Astrocyte (in vitro differentiated cells and primary cell): ENCODE results near the gene CTNNA3. TPM values are rescaled to one million over a fixed set of nuclear protein-coding genes. Genes with fewer than 3 reads are reported as not detected.

ENCODE experiments used
- DNase-seq: peaks from one replicate; pipeline ENCODE4 v3.0.0-alpha.2; 2010; ENCODE audit warnings: low read depth
- FAIRE-seq: peaks from 2 replicates; lab custom pipeline; 2011; peaks lifted over from hg19 to GRCh38; lab: Jason Lieb, UNC
- H2AFZ ChIP-seq: 2 replicates; pipeline ENCODE4 v1.6.0; 2012; ENCODE audit warnings: low read depth, low read length, inconsistent platforms
- H3K27ac ChIP-seq: 2 replicates; pipeline ENCODE4 v1.5.1; 2011; ENCODE audit warnings: low read depth, low read length, inconsistent platforms
- H3K27me3 ChIP-seq: 2 replicates; pipeline ENCODE4 v1.6.0; 2011; ENCODE audit warnings: low read length, inconsistent platforms; ENCODE audit not compliant: insufficient read depth
- H3K36me3 ChIP-seq: 2 replicates; pipeline ENCODE4 v1.5.1; 2011; ENCODE audit warnings: low read length, inconsistent platforms; ENCODE audit not compliant: insufficient read depth
- H3K4me1 ChIP-seq: 2 replicates; pipeline ENCODE4 v1.5.1; 2011; ENCODE audit warnings: low read length, inconsistent platforms; ENCODE audit not compliant: insufficient read depth
- H3K4me2 ChIP-seq: 2 replicates; pipeline ENCODE4 v1.6.0; 2012; ENCODE audit warnings: low read length, inconsistent platforms
- H3K4me3 ChIP-seq: 2 replicates; pipeline ENCODE4 v1.5.1; 2011; ENCODE audit warnings: low read depth, mild to moderate bottlenecking, low read length, inconsistent platforms; ENCODE audit not compliant: insufficient read depth
- H3K79me2 ChIP-seq: 2 replicates; pipeline ENCODE4 v1.6.0; 2012; ENCODE audit warnings: mild to moderate bottlenecking, low read length, inconsistent platforms; ENCODE audit not compliant: insufficient read depth
- H3K9ac ChIP-seq: 2 replicates; pipeline ENCODE4 v1.6.0; 2012; ENCODE audit warnings: mild to moderate bottlenecking, low read length, inconsistent platforms
- H3K9me3 ChIP-seq: 2 replicates; pipeline ENCODE4 v1.5.1; 2012; ENCODE audit warnings: low read depth, mild to moderate bottlenecking, low read length, inconsistent platforms; ENCODE audit not compliant: insufficient read depth
- H4K20me1 ChIP-seq: 2 replicates; pipeline ENCODE4 v1.6.0; 2012; ENCODE audit warnings: low read length, inconsistent platforms; ENCODE audit not compliant: insufficient read depth
- H3K27ac Mint-ChIP-seq: one replicate; pipeline ENCODE4 v1.8.0; 2021; ENCODE audit warnings: mild to moderate bottlenecking, mixed read lengths; ENCODE audit not compliant: unreplicated experiment
- H3K27me3 Mint-ChIP-seq: one replicate; pipeline ENCODE4 v1.8.0; 2021; ENCODE audit warnings: low read depth, mixed read lengths; ENCODE audit not compliant: unreplicated experiment
- H3K36me3 Mint-ChIP-seq: one replicate; pipeline ENCODE4 v1.8.0; 2021; ENCODE audit warnings: low read depth, mixed read lengths; ENCODE audit not compliant: unreplicated experiment
- H3K4me1 Mint-ChIP-seq: one replicate; pipeline ENCODE4 v1.8.0; 2021; ENCODE audit warnings: low read depth, mixed read lengths; ENCODE audit not compliant: unreplicated experiment
- H3K4me3 Mint-ChIP-seq: one replicate; pipeline ENCODE4 v1.8.0; 2021; ENCODE audit warnings: mild to moderate bottlenecking, moderate library complexity, mixed read lengths; ENCODE audit not compliant: unreplicated experiment
- H3K9me3 Mint-ChIP-seq: one replicate; pipeline ENCODE4 v1.8.0; 2021; ENCODE audit warnings: mild to moderate bottlenecking, mixed read lengths; ENCODE audit not compliant: unreplicated experiment
- CTCF ChIP-seq: IDR thresholded peaks from 2 replicates; pipeline ENCODE4 v1.5.1; 2011; ENCODE audit warnings: low read depth, mild to moderate bottlenecking, inconsistent platforms, low read length, moderate library complexity; ENCODE audit not compliant: insufficient read depth
- EZH2 ChIP-seq: IDR thresholded peaks from 2 replicates; pipeline ENCODE4 v1.6.1; 2012; ENCODE audit warnings: mild to moderate bottlenecking, low read length, inconsistent platforms; ENCODE audit not compliant: insufficient read depth
- total RNA-seq: library from RNA; stranded (reverse); gene quantifications from 2 replicates; pipeline ENCODE4 v1.2.1, GENCODE V29; 2021

The CTNNA3 gene
- total RNA-seq, 1 donor from 2014 or later, result 0.73 TPM

GRCh38 chr10:66095610-66096009 is 1600.4 kb downstream of the CTNNA3 start:
- Histone ChIP-seq H3K27ac (no peak overlapping the region), H3K9me3 (no peaks in the 10 kb centered on the region), H3K27me3 (no peaks in the 10 kb centered on the region), H3K79me2 (no peaks in the 10 kb centered on the region), H4K20me1 (no peaks in the 10 kb centered on the region), H3K4me3 (no peak overlapping the region), H3K4me1 (no peaks in the 10 kb centered on the region), H3K4me2 (no peak overlapping the region), H3K36me3 (no peaks in the 10 kb centered on the region), H2AFZ (no peak overlapping the region), H3K9ac (no peak overlapping the region)
- H3K27me3 Mint-ChIP-seq, result no peaks in the 10 kb centered on the region
- no peaks in the 10 kb centered on the region for H3K4me1 Mint-ChIP-seq
- FAIRE-seq (no peak), DNase-seq (no peak)
- no peaks in the 10 kb centered on the region for H3K36me3 Mint-ChIP-seq
- no peak overlapping the region for H3K27ac Mint-ChIP-seq
- no peak overlapping the region for H3K4me3 Mint-ChIP-seq
- H3K9me3 Mint-ChIP-seq, result no peaks in the 10 kb centered on the region
- TF ChIP-seq CTCF, result no peak
- TF ChIP-seq EZH2, result no peak

- FAIRE-seq (no peak), DNase-seq (no peak)
- no peaks in the 10 kb centered on the region for H3K36me3 ChIP-seq
- no peak overlapping the region for H3K4me3 ChIP-seq
- no peak overlapping the region for H3K27ac Mint-ChIP-seq
- H3K4me2 ChIP-seq, result no peak overlapping the region
- H3K4me3 Mint-ChIP-seq, result no peak overlapping the region
- no peaks in the 10 kb centered on the region for H3K36me3 Mint-ChIP-seq
- H2AFZ ChIP-seq, result no peak overlapping the region
- H3K4me1 Mint-ChIP-seq, result no peaks in the 10 kb centered on the region
- H3K27ac ChIP-seq, result no peak overlapping the region
- H3K79me2 ChIP-seq, result no peaks in the 10 kb centered on the region
- H3K27me3 Mint-ChIP-seq, result no peaks in the 10 kb centered on the region
- H3K9ac ChIP-seq, result no peak overlapping the region
- no peaks in the 10 kb centered on the region for H3K27me3 ChIP-seq
- H3K9me3 Mint-ChIP-seq, result no peaks in the 10 kb centered on the region
- H3K9me3 ChIP-seq, result no peaks in the 10 kb centered on the region
- H3K4me1 ChIP-seq, result no peaks in the 10 kb centered on the region
- TF ChIP-seq EZH2 (no peak), CTCF (no peak)
- H4K20me1 ChIP-seq, result no peaks in the 10 kb centered on the region
Observed at GRCh38 chr10:66085906-66086305, 1610.1 kb downstream of the CTNNA3 start.

GRCh38 chr10:66071907-66072306 is 1624.1 kb downstream of the CTNNA3 start:
- H3K9me3 Mint-ChIP-seq, result no peaks in the 10 kb centered on the region
- no peak for TF ChIP-seq CTCF
- no peak for TF ChIP-seq EZH2
- H3K27me3 Mint-ChIP-seq, result no peaks in the 10 kb centered on the region
- no peak overlapping the region for H3K4me3 Mint-ChIP-seq
- no peaks in the 10 kb centered on the region for H3K4me1 Mint-ChIP-seq
- no peak overlapping the region for H3K27ac Mint-ChIP-seq
- Histone ChIP-seq H2AFZ (no peak overlapping the region), H3K36me3 (no peaks in the 10 kb centered on the region), H3K27me3 (no peaks in the 10 kb centered on the region), H4K20me1 (no peaks in the 10 kb centered on the region), H3K4me1 (no peaks in the 10 kb centered on the region), H3K9ac (no peak overlapping the region), H3K4me2 (no peak overlapping the region), H3K27ac (no peak overlapping the region), H3K79me2 (no peaks in the 10 kb centered on the region), H3K4me3 (no peak overlapping the region), H3K9me3 (no peaks in the 10 kb centered on the region)
- no peak for FAIRE-seq
- no peak for DNase-seq
- H3K36me3 Mint-ChIP-seq, result no peaks in the 10 kb centered on the region
